KOPT-K1 (cell line): ENCODE results near the gene CEACAM8.
"Not testable (repeated sequence)": the region's sequence is repeated elsewhere in the genome, so short reads cannot be mapped to it uniquely, and the experiment has no call there.

Source experiments
- H3K27ac ChIP-seq: fragments of 200-600 bp; sonication (generic); 2 replicates; pipeline ENCODE4 v1.5.1; 2016; ENCODE audit warnings: antibody characterized with exemption, mild to moderate bottlenecking, low read depth, low read length; ENCODE audit not compliant: poor library complexity, severe bottlenecking
- H3K36me3 ChIP-seq: fragments of 200-600 bp; sonication (generic); 2 replicates; pipeline ENCODE4 v1.5.1; 2017; ENCODE audit warnings: antibody characterized with exemption, mild to moderate bottlenecking, low read length, moderate library complexity; ENCODE audit not compliant: insufficient read depth
- H3K9me3 ChIP-seq: fragments of 200-600 bp; sonication (generic); 2 replicates; pipeline ENCODE4 v1.5.1; 2017; ENCODE audit warnings: antibody characterized with exemption, low read length, mild to moderate bottlenecking; ENCODE audit not compliant: insufficient read depth, poor library complexity, severe bottlenecking

The CEACAM8 gene

GRCh38 chr19:42538841-42539709 lies 55.6 kb downstream of the CEACAM8 start:
- no peaks in the 10 kb centered on the region for H3K9me3 ChIP-seq
- no peak overlapping the region for H3K27ac ChIP-seq

GRCh38 chr19:42535276-42535675 lies 59.4 kb downstream of the CEACAM8 start:
- H3K27ac ChIP-seq, H3K36me3 ChIP-seq, H3K9me3 ChIP-seq: not testable (repeated sequence)

More at GRCh38 chr19:42538841-42539709, 55.6 kb downstream of the CEACAM8 start:
- H3K36me3 ChIP-seq, result no peaks in the 10 kb centered on the region

- H3K36me3 ChIP-seq, result no peaks in the 10 kb centered on the region
- no peak overlapping the region for H3K27ac ChIP-seq
- no peaks in the 10 kb centered on the region for H3K9me3 ChIP-seq
Measured at GRCh38 chr19:42534391-42534790, 60.3 kb downstream of the CEACAM8 start.

GRCh38 chr19:42532891-42533290 lies 61.8 kb downstream of the CEACAM8 start:
- H3K9me3 ChIP-seq, result no peaks in the 10 kb centered on the region
- no peak overlapping the region for H3K27ac ChIP-seq
- H3K36me3 ChIP-seq, result no peaks in the 10 kb centered on the region

GRCh38 chr19:42531313-42531712 lies 63.4 kb downstream of the CEACAM8 start:
- Histone ChIP-seq H3K9me3 (no peaks in the 10 kb centered on the region), H3K36me3 (no peaks in the 10 kb centered on the region), H3K27ac (no peak overlapping the region)
